Transverse colon (tissue), 3 donors: ENCODE results near the gene AURKA.

Source experiments
- CTCF ChIP-seq, 5 experiments: fragments of 200-600 bp in 3 of 5; fragments of 450-650 bp in 2 of 5; sonication (generic) in 3 of 5; IDR thresholded peaks; 1 replicate in 2 of 5; 2 replicates in 3 of 5; pipeline ENCODE4 v1.5.1; 2016 to 2017; ENCODE audit warnings: antibody characterized with exemption in 5 of 5, inconsistent platforms in 3 of 5, mild to moderate bottlenecking in 2 of 5, moderate library complexity in 1 of 5
- EP300 ChIP-seq: sonication (generic); formaldehyde crosslinking; IDR thresholded peaks from one replicate; pipeline ENCODE4 v1.6.1; 2017; ENCODE audit warnings: antibody characterized with exemption, low read depth
- POLR2A ChIP-seq: fragments of 450-650 bp; IDR thresholded peaks from one replicate; pipeline ENCODE4 v1.6.1; 2016; ENCODE audit warnings: antibody characterized with exemption, mild to moderate bottlenecking, moderate library complexity

- TF ChIP-seq CTCF (IDR thresholded peaks at IDR 0.05) (no peak), EP300 (no peak), POLR2A (no peak)
Observed at GRCh38 chr20:56431471-56431870, 39.5 kb upstream of the AURKA start.
